HG03439 (cell line): ENCODE measurements around the gene DNM3.

Experiments
- ATAC-seq: cut with Tn5 transposase; IDR thresholded peaks from one replicate; pipeline ENCODE4 v1.9.1; 2021; ENCODE audit warnings: mild to moderate bottlenecking, moderate library complexity; ENCODE audit not compliant: unreplicated experiment

The DNM3 gene

GRCh38 chr1:171868217-171868803 is 27.0 kb downstream of the DNM3 start:
- ATAC-seq, result no peak

GRCh38 chr1:171869097-171869496 is 27.8 kb downstream of the DNM3 start:
- no peak for ATAC-seq

- ATAC-seq, result no peak
Measured at GRCh38 chr1:171871848-171872247, 30.6 kb downstream of the DNM3 start.

- ATAC-seq, result no peak
Measured at GRCh38 chr1:171872430-171872829, 31.1 kb downstream of the DNM3 start.

GRCh38 chr1:171873664-171874063 is 32.4 kb downstream of the DNM3 start:
- no peak for ATAC-seq

- peak; percentile 79 for ATAC-seq
Measured at GRCh38 chr1:171877701-171878100, 36.4 kb downstream of the DNM3 start.

GRCh38 chr1:171879556-171879955 is 38.3 kb downstream of the DNM3 start:
- ATAC-seq, result no peak

- ATAC-seq, result no peak
Measured at GRCh38 chr1:171881442-171881841, 40.1 kb downstream of the DNM3 start.

GRCh38 chr1:171883849-171884248 is 42.6 kb downstream of the DNM3 start:
- ATAC-seq, result no peak

- ATAC-seq, result no peak
Measured at GRCh38 chr1:171884475-171884874, 43.2 kb downstream of the DNM3 start.

GRCh38 chr1:171890131-171890530 is 48.8 kb downstream of the DNM3 start:
- no peak for ATAC-seq

- no peak for ATAC-seq
Measured at GRCh38 chr1:171896936-171897703, 55.8 kb downstream of the DNM3 start.

GRCh38 chr1:171898941-171899340 is 57.6 kb downstream of the DNM3 start:
- ATAC-seq, result no peak

GRCh38 chr1:171899838-171900237 is 58.5 kb downstream of the DNM3 start:
- ATAC-seq, result no peak

- ATAC-seq, result no peak
Measured at GRCh38 chr1:171901245-171901644, 59.9 kb downstream of the DNM3 start.

- ATAC-seq, result no peak
Measured at GRCh38 chr1:171902527-171902926, 61.2 kb downstream of the DNM3 start.

- no peak for ATAC-seq
Measured at GRCh38 chr1:171904778-171905450, 63.6 kb downstream of the DNM3 start.

GRCh38 chr1:171909711-171910110 is 68.4 kb downstream of the DNM3 start:
- ATAC-seq, result no peak

- ATAC-seq, result no peak
Measured at GRCh38 chr1:171910786-171911185, 69.5 kb downstream of the DNM3 start.

- no peak for ATAC-seq
Measured at GRCh38 chr1:171911506-171911905, 70.2 kb downstream of the DNM3 start.

GRCh38 chr1:171912509-171913175 is 71.3 kb downstream of the DNM3 start:
- no peak for ATAC-seq

- no peak for ATAC-seq
Measured at GRCh38 chr1:171913385-171913784, 72.1 kb downstream of the DNM3 start.
